Mesendoderm (in vitro differentiated cells): ENCODE results near the gene NAT10.

Source experiments
- DNase-seq: peaks from one replicate; pipeline ENCODE4 v3.0.0; 2013
- H2AK5ac ChIP-seq: 2 replicates; pipeline ENCODE4 v1.6.1; 2013; ENCODE audit warnings: low read length, inconsistent platforms
- H2BK120ac ChIP-seq: 2 replicates; pipeline ENCODE4 v1.6.1; 2013; ENCODE audit warnings: low read depth, mild to moderate bottlenecking, low read length, moderate library complexity, mixed read lengths
- H2BK15ac ChIP-seq: replicated peaks from 2 replicates; pipeline ENCODE4 v1.6.1; 2013; ENCODE audit warnings: low read depth, mild to moderate bottlenecking, moderate library complexity
- H2BK5ac ChIP-seq: 2 replicates; pipeline ENCODE4 v1.6.1; 2013; ENCODE audit warnings: low read length, inconsistent platforms
- H3K18ac ChIP-seq: 2 replicates; pipeline ENCODE4 v1.6.1; 2013; ENCODE audit warnings: mild to moderate bottlenecking, low read length, mixed read lengths
- H3K23ac ChIP-seq: one replicate; pipeline ENCODE4 v1.6.1; 2013; ENCODE audit warnings: low read length
- H3K27ac ChIP-seq: 2 replicates; pipeline ENCODE4 v1.5.1; 2013; ENCODE audit warnings: low read depth, mild to moderate bottlenecking, inconsistent platforms, low read length, moderate library complexity
- H3K27me3 ChIP-seq: 2 replicates; pipeline ENCODE4 v1.6.1; 2013; ENCODE audit warnings: low read length, control low read depth, mild to moderate bottlenecking, inconsistent platforms; ENCODE audit not compliant: insufficient read depth, poor library complexity
- H3K36me3 ChIP-seq: 2 replicates; pipeline ENCODE4 v1.6.1; 2013; ENCODE audit warnings: low read length, inconsistent platforms; ENCODE audit not compliant: control insufficient read depth, insufficient read depth
- H3K4ac ChIP-seq: one replicate; pipeline ENCODE4 v1.6.1; 2013; ENCODE audit warnings: low read depth, mild to moderate bottlenecking, low read length, moderate library complexity
- H3K4me1 ChIP-seq: 2 replicates; pipeline ENCODE4 v1.6.1; 2013; ENCODE audit warnings: low read depth, low read length, inconsistent platforms; ENCODE audit not compliant: control insufficient read depth
- H3K4me2 ChIP-seq: 2 replicates; pipeline ENCODE4 v1.6.1; 2013; ENCODE audit warnings: low read length
- H3K4me3 ChIP-seq: 2 replicates; pipeline ENCODE4 v1.5.1; 2013; ENCODE audit warnings: mild to moderate bottlenecking, low read length
- H3K56ac ChIP-seq: one replicate; pipeline ENCODE4 v1.6.1; 2013; ENCODE audit warnings: low read length
- H3K79me1 ChIP-seq: 2 replicates; pipeline ENCODE4 v1.6.1; 2013; ENCODE audit warnings: low read length, inconsistent platforms
- H3K79me2 ChIP-seq: 2 replicates; pipeline ENCODE4 v1.6.1; 2013; ENCODE audit warnings: mild to moderate bottlenecking, low read length; ENCODE audit not compliant: control insufficient read depth, insufficient read depth
- H3K9ac ChIP-seq: 2 replicates; pipeline ENCODE4 v1.6.1; 2013; ENCODE audit warnings: low read length, inconsistent platforms
- H4K5ac ChIP-seq: one replicate; pipeline ENCODE4 v1.6.1; 2013; ENCODE audit warnings: low read length
- H4K8ac ChIP-seq: one replicate; pipeline ENCODE4 v1.6.1; 2013; ENCODE audit warnings: low read depth, mild to moderate bottlenecking, control low read depth, low read length, moderate library complexity
- WGBS: extraction: QIAGEN DNeasy Blood & Tissue Kit; methylation state at CpG from one replicate; pipeline ENCODE4 v1.1.7; 2013; ENCODE audit warnings: low lambda C conversion rate, missing lambda C conversion rate; ENCODE audit not compliant: insufficient coverage; ENCODE audit errors: extremely low coverage; 5-methylcytosine and 5-hydroxymethylcytosine counted together

Gene NAT10

GRCh38 chr11:34162856-34163255 lies 57.4 kb downstream of the NAT10 start:
- no peaks in the 10 kb centered on the region for H3K36me3 ChIP-seq
- H3K4me3 ChIP-seq, result no peak overlapping the region
- no peak overlapping the region for H3K18ac ChIP-seq

GRCh38 chr11:34165121-34165520 lies 59.7 kb downstream of the NAT10 start:
- H3K79me2 ChIP-seq, result no peaks in the 10 kb centered on the region
- no CpG with 5 or more reads among the region's 13 CpGs for WGBS
- no peaks in the 10 kb centered on the region for H3K4me1 ChIP-seq
- H2BK120ac ChIP-seq, result no peak overlapping the region
- H3K23ac ChIP-seq, result no peak overlapping the region
- no peak overlapping the region for H3K18ac ChIP-seq
- no peak overlapping the region for H3K27ac ChIP-seq
- H3K79me1 ChIP-seq, result no peaks in the 10 kb centered on the region
- H4K5ac ChIP-seq, result no peak overlapping the region
- no peak overlapping the region for H2BK5ac ChIP-seq
- H3K4ac ChIP-seq, result no peak overlapping the region
- H3K36me3 ChIP-seq, result no peaks in the 10 kb centered on the region
- H3K56ac ChIP-seq, result no peak overlapping the region
- no peak overlapping the region for H4K8ac ChIP-seq
- H3K4me2 ChIP-seq, result no peak overlapping the region
- no peak for DNase-seq
- H2BK15ac ChIP-seq, result no peak overlapping the region
- no peaks in the 10 kb centered on the region for H3K27me3 ChIP-seq
- no peak overlapping the region for H3K9ac ChIP-seq
- no peak overlapping the region for H3K4me3 ChIP-seq
- H2AK5ac ChIP-seq, result no peak overlapping the region

More at GRCh38 chr11:34162856-34163255, 57.4 kb downstream of the NAT10 start:
- no peaks in the 10 kb centered on the region for H3K79me2 ChIP-seq
- no peaks in the 10 kb centered on the region for H3K4me1 ChIP-seq
- no CpG with 5 or more reads among the region's 7 CpGs for WGBS
- H2BK120ac ChIP-seq, result no peak overlapping the region
- no peak for DNase-seq
- no peak overlapping the region for H2BK5ac ChIP-seq
- no peaks in the 10 kb centered on the region for H3K79me1 ChIP-seq
- H3K27me3 ChIP-seq, result no peaks in the 10 kb centered on the region
- no peak overlapping the region for H2AK5ac ChIP-seq
- no peak overlapping the region for H3K4ac ChIP-seq
- no peak overlapping the region for H3K4me2 ChIP-seq
- H3K9ac ChIP-seq, result no peak overlapping the region
- H2BK15ac ChIP-seq, result no peak overlapping the region
- H4K8ac ChIP-seq, result no peak overlapping the region
- H3K27ac ChIP-seq, result no peak overlapping the region
- H4K5ac ChIP-seq, result no peak overlapping the region
- no peak overlapping the region for H3K23ac ChIP-seq
- H3K56ac ChIP-seq, result no peak overlapping the region

GRCh38 chr11:34165786-34166555 lies 60.5 kb downstream of the NAT10 start:
- no CpG with 5 or more reads among the region's 12 CpGs for WGBS

GRCh38 chr11:34166806-34167740 lies 61.6 kb downstream of the NAT10 start:
- Histone ChIP-seq H2BK15ac (no peak overlapping the region), H3K18ac (no peak overlapping the region), H3K23ac (no peak overlapping the region), H4K5ac (no peak overlapping the region), H3K4me1 (no peaks in the 10 kb centered on the region), H3K27me3 (no peaks in the 10 kb centered on the region), H3K4ac (no peak overlapping the region), H2BK5ac (no peak overlapping the region), H3K56ac (no peak overlapping the region), H3K9ac (no peak overlapping the region), H3K4me3 (no peak overlapping the region), H3K36me3 (no peaks in the 10 kb centered on the region), H3K27ac (no peak overlapping the region), H2BK120ac (no peak overlapping the region), H3K4me2 (no peak overlapping the region), H2AK5ac (no peak overlapping the region), H3K79me1 (no peaks in the 10 kb centered on the region), H3K79me2 (no peaks in the 10 kb centered on the region), H4K8ac (no peak overlapping the region)
- no CpG with 5 or more reads among the region's 16 CpGs for WGBS
- no peak for DNase-seq

More at GRCh38 chr11:34165786-34166555, 60.5 kb downstream of the NAT10 start:
- no peak overlapping the region for H3K4me3 ChIP-seq
- H2BK15ac ChIP-seq, result no peak overlapping the region
- no peaks in the 10 kb centered on the region for H3K79me2 ChIP-seq
- H2BK5ac ChIP-seq, result no peak overlapping the region
- H3K4me1 ChIP-seq, result no peaks in the 10 kb centered on the region
- no peak overlapping the region for H3K9ac ChIP-seq
- no peak overlapping the region for H4K8ac ChIP-seq
- no peak overlapping the region for H3K27ac ChIP-seq
- H4K5ac ChIP-seq, result no peak overlapping the region
- H2BK120ac ChIP-seq, result no peak overlapping the region
- H2AK5ac ChIP-seq, result no peak overlapping the region
- peak; percentile 50 for DNase-seq
- H3K79me1 ChIP-seq, result no peaks in the 10 kb centered on the region
- no peak overlapping the region for H3K18ac ChIP-seq
- H3K4me2 ChIP-seq, result no peak overlapping the region
- H3K27me3 ChIP-seq, result no peaks in the 10 kb centered on the region
- H3K23ac ChIP-seq, result no peak overlapping the region
- no peak overlapping the region for H3K4ac ChIP-seq
- H3K56ac ChIP-seq, result no peak overlapping the region
- H3K36me3 ChIP-seq, result no peaks in the 10 kb centered on the region

- H2BK5ac ChIP-seq, result no peak overlapping the region
- H3K56ac ChIP-seq, result no peak overlapping the region
- DNase-seq, result no peak
- no peak overlapping the region for H3K4me3 ChIP-seq
- no peak overlapping the region for H3K9ac ChIP-seq
- WGBS, result no CpG with 5 or more reads among the region's 9 CpGs
- H4K5ac ChIP-seq, result no peak overlapping the region
- H2AK5ac ChIP-seq, result no peak overlapping the region
- H3K79me1 ChIP-seq, result no peaks in the 10 kb centered on the region
- no peak overlapping the region for H3K23ac ChIP-seq
- H3K4me2 ChIP-seq, result no peak overlapping the region
- no peak overlapping the region for H2BK120ac ChIP-seq
- no peaks in the 10 kb centered on the region for H3K27me3 ChIP-seq
- no peaks in the 10 kb centered on the region for H3K79me2 ChIP-seq
- H3K36me3 ChIP-seq, result no peaks in the 10 kb centered on the region
- no peaks in the 10 kb centered on the region for H3K4me1 ChIP-seq
- no peak overlapping the region for H4K8ac ChIP-seq
- no peak overlapping the region for H3K27ac ChIP-seq
- H3K4ac ChIP-seq, result no peak overlapping the region
- H3K18ac ChIP-seq, result no peak overlapping the region
- no peak overlapping the region for H2BK15ac ChIP-seq
Measured at GRCh38 chr11:34167961-34168360, 62.5 kb downstream of the NAT10 start.
